ENCODE measurements around the gene CCDC186. TPM values are rescaled to one million over a fixed set of nuclear protein-coding genes. Genes with fewer than 3 reads are reported as not detected.

The CCDC186 gene
- total RNA-seq, 1 experiment from 2014 or later = 32.7 TPM

- DNase-seq (ENCODE audit: low spot score) (no peak), ATAC-seq (no peak)
- ChIA-PET CTCF (no interaction called here), POLR2A (interaction anchor here (0.6 kb wide), 1 partner anchor 48 kb away, joined by 3 read pairs; no protein-coding TSS in a partner anchor)
- Mint-ChIP-seq H3K27me3 (ENCODE audit: low read depth) (no peaks in the 10 kb centered on the region), H3K9me3 (no peaks in the 10 kb centered on the region), H3K36me3 (no peaks in the 10 kb centered on the region), H3K4me3 (no peak overlapping the region), H3K27ac (no peak overlapping the region), H3K4me1 (no peaks in the 10 kb centered on the region)
- TF ChIP-seq NFE2L1 (CRISPR knock-in tag; IDR thresholded peaks at IDR 0.05) = no peak
- TF ChIP-seq ZNF219 (CRISPR knock-in tag; IDR thresholded peaks at IDR 0.05; ENCODE audit: borderline replicate concordance) = no peak
- no peak for TF ChIP-seq PRDM15 (CRISPR knock-in tag; IDR thresholded peaks at IDR 0.05)
- TF ChIP-seq NFATC4 (CRISPR knock-in tag; IDR thresholded peaks at IDR 0.05) = no peak
- no peak for TF ChIP-seq NR1H2 (CRISPR knock-in tag; IDR thresholded peaks at IDR 0.05)
- TF ChIP-seq, protein P1, sequence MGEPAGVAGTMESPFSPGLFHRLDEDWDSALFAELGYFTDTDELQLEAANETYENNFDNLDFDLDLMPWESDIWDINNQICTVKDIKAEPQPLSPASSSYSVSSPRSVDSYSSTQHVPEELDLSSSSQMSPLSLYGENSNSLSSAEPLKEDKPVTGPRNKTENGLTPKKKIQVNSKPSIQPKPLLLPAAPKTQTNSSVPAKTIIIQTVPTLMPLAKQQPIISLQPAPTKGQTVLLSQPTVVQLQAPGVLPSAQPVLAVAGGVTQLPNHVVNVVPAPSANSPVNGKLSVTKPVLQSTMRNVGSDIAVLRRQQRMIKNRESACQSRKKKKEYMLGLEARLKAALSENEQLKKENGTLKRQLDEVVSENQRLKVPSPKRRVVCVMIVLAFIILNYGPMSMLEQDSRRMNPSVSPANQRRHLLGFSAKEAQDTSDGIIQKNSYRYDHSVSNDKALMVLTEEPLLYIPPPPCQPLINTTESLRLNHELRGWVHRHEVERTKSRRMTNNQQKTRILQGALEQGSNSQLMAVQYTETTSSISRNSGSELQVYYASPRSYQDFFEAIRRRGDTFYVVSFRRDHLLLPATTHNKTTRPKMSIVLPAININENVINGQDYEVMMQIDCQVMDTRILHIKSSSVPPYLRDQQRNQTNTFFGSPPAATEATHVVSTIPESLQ (CRISPR knock-in tag; IDR thresholded peaks at IDR 0.05) = no peak
- no peak for TF ChIP-seq ATF3 (CRISPR knock-in tag; conservative IDR thresholded peaks at IDR 0.05)
- TF ChIP-seq ZNF121 (CRISPR knock-in tag; IDR thresholded peaks at IDR 0.05) = no peak
- TF ChIP-seq EMX1 (CRISPR knock-in tag; IDR thresholded peaks at IDR 0.05) = no peak
- no peak for TF ChIP-seq RORB (CRISPR knock-in tag; IDR thresholded peaks at IDR 0.05)
- no peak for TF ChIP-seq MAX (CRISPR knock-in tag; IDR thresholded peaks at IDR 0.05)
- no peak for TF ChIP-seq IRF2 (CRISPR knock-in tag; IDR thresholded peaks at IDR 0.05; ENCODE audit: borderline replicate concordance, low read depth)
- no peak for TF ChIP-seq TP53 (CRISPR knock-in tag; IDR thresholded peaks at IDR 0.05)
- TF ChIP-seq ZNF512 (CRISPR knock-in tag; IDR thresholded peaks at IDR 0.05; ENCODE audit: borderline replicate concordance) = no peak
- no peak for TF ChIP-seq NFYB (CRISPR knock-in tag; conservative IDR thresholded peaks at IDR 0.05; ENCODE audit: low read depth)
Measured at GRCh38 chr10:114223066-114223465, 49.1 kb upstream of the CCDC186 start.

DNA sequence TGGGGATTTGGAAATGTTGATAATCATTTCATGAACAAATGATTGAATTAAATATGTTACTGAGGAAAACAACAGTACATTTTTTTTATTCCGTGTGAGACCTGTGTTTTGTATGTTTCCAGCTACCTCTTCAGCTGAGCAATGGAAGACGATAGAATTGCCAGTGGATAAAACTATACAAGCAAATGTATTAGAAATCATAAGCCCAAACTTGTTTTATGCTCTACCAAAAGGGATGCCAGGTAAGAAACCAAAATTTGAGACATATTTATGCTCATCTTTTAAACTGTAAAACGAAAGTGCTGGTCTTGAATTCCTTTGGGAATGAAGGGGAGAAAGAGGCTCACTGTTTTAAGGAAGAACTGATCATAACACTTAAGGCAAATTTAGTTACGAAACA lies 47.2 kb upstream of the CCDC186 start:
- no peak for DNase-seq (ENCODE audit: low spot score)
- Mint-ChIP-seq H3K4me3 (no peak overlapping the region), H3K27ac (no peak overlapping the region), H3K4me1 (no peaks in the 10 kb centered on the region), H3K27me3 (ENCODE audit: low read depth) (no peaks in the 10 kb centered on the region), H3K36me3 (no peaks in the 10 kb centered on the region), H3K9me3 (no peaks in the 10 kb centered on the region)
- CTCF ChIA-PET = no interaction called here
- ATAC-seq = no peak
- POLR2A ChIA-PET = no interaction called here
- TF ChIP-seq NFE2L1 (CRISPR knock-in tag; IDR thresholded peaks at IDR 0.05) = no peak
- no peak for TF ChIP-seq JUN (CRISPR knock-in tag; IDR thresholded peaks at IDR 0.05)
- no peak for TF ChIP-seq E2F4 (CRISPR knock-in tag; IDR thresholded peaks at IDR 0.05; ENCODE audit: borderline replicate concordance, low read depth)
- TF ChIP-seq, protein P2, sequence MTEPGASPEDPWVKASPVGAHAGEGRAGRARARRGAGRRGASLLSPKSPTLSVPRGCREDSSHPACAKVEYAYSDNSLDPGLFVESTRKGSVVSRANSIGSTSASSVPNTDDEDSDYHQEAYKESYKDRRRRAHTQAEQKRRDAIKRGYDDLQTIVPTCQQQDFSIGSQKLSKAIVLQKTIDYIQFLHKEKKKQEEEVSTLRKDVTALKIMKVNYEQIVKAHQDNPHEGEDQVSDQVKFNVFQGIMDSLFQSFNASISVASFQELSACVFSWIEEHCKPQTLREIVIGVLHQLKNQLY (CRISPR knock-in tag; IDR thresholded peaks at IDR 0.05) = no peak
- TF ChIP-seq SOX15 (CRISPR knock-in tag; IDR thresholded peaks at IDR 0.05) = no peak
- no peak for TF ChIP-seq SMAD4 (CRISPR knock-in tag; IDR thresholded peaks at IDR 0.05)
- TF ChIP-seq PREB (CRISPR knock-in tag; IDR thresholded peaks at IDR 0.05; ENCODE audit: borderline replicate concordance) = no peak
- no peak for TF ChIP-seq CREB1 (CRISPR knock-in tag; IDR thresholded peaks at IDR 0.05)
- TF ChIP-seq, protein P3, sequence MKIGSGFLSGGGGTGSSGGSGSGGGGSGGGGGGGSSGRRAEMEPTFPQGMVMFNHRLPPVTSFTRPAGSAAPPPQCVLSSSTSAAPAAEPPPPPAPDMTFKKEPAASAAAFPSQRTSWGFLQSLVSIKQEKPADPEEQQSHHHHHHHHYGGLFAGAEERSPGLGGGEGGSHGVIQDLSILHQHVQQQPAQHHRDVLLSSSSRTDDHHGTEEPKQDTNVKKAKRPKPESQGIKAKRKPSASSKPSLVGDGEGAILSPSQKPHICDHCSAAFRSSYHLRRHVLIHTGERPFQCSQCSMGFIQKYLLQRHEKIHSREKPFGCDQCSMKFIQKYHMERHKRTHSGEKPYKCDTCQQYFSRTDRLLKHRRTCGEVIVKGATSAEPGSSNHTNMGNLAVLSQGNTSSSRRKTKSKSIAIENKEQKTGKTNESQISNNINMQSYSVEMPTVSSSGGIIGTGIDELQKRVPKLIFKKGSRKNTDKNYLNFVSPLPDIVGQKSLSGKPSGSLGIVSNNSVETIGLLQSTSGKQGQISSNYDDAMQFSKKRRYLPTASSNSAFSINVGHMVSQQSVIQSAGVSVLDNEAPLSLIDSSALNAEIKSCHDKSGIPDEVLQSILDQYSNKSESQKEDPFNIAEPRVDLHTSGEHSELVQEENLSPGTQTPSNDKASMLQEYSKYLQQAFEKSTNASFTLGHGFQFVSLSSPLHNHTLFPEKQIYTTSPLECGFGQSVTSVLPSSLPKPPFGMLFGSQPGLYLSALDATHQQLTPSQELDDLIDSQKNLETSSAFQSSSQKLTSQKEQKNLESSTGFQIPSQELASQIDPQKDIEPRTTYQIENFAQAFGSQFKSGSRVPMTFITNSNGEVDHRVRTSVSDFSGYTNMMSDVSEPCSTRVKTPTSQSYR (CRISPR knock-in tag; IDR thresholded peaks at IDR 0.05) = no peak
